Kidney (tissue), 14 donors: ENCODE measurements around the gene WHAMM. TPM values are rescaled to one million over a fixed set of nuclear protein-coding genes. Genes with fewer than 3 reads are reported as not detected.

ENCODE experiments used
- DNase-seq, 5 donors: peaks; one replicate each; pipeline ENCODE4 v3.0.0-alpha.2; 2013 to 2020
- FAIRE-seq: peaks from 2 replicates; lab custom pipeline; 2012; peaks lifted over from hg19 to GRCh38; lab: Jason Lieb, UNC
- H3K27ac ChIP-seq, 2 donors: one replicate each; pipeline ENCODE4 v1.7.0; 2013; ENCODE audit warnings: low read depth in 2 of 2, low read length in 2 of 2, inconsistent platforms in 1 of 2
- H3K27me3 ChIP-seq: one replicate; pipeline ENCODE4 v1.7.1; 2013; ENCODE audit warnings: low read length, inconsistent platforms; ENCODE audit not compliant: control insufficient read depth, insufficient read depth
- H3K36me3 ChIP-seq, 3 donors: one replicate each; pipeline versions ENCODE4 v1.7.0 to v1.7.1; 2013; ENCODE audit warnings: low read length in 3 of 3, control low read depth in 1 of 3, inconsistent platforms in 1 of 3; ENCODE audit not compliant: insufficient read depth in 3 of 3, control insufficient read depth in 2 of 3
- H3K4me1 ChIP-seq, 3 donors: one replicate each; pipeline versions ENCODE4 v1.7.0 to v1.7.1; 2013; ENCODE audit warnings: low read length in 3 of 3, inconsistent platforms in 1 of 3, low read depth in 1 of 3; ENCODE audit not compliant: control insufficient read depth in 2 of 3, insufficient read depth in 2 of 3
- H3K4me3 ChIP-seq, 3 donors: one replicate each; pipeline versions ENCODE4 v1.7.0 to v1.8.1; 2013; ENCODE audit warnings: low read length in 3 of 3, control low read depth in 1 of 3, inconsistent platforms in 1 of 3
- H3K9ac ChIP-seq, 3 donors: one replicate each; pipeline versions ENCODE4 v1.7.0 to v1.7.1; 2013; ENCODE audit warnings: low read length in 3 of 3, control low read depth in 1 of 3, inconsistent platforms in 1 of 3
- H3K9me3 ChIP-seq, 3 donors: one replicate each; pipeline versions ENCODE4 v1.7.0 to v1.7.1; 2013; ENCODE audit warnings: low read length in 3 of 3, control low read depth in 1 of 3, inconsistent platforms in 1 of 3; ENCODE audit not compliant: control insufficient read depth in 2 of 3, insufficient read depth in 1 of 3
- CTCF ChIP-seq: IDR thresholded peaks from 3 replicates; pipeline ENCODE4 v1.5.1; 2012; ENCODE audit warnings: mild to moderate bottlenecking, moderate library complexity, borderline replicate concordance; ENCODE audit not compliant: insufficient read depth; ENCODE audit errors: extremely low read depth
- intact Hi-C: fragments of 100-400 bp; cut with DNase I; formaldehyde crosslinking; loops from one replicate; pipeline ENCODE4 v1.11.1; 2022
- polyA plus RNA-seq: library from polyadenylated mRNA; stranded (reverse); fragments of 350-450 nt; fragmentation: Illumina TruSeq; extraction: RNeasy Lipid Tissue Mini Kit (QIAGEN cat#74804); gene quantifications from one replicate; pipeline ENCODE4 v1.2.3, GENCODE V29; 2014; ENCODE audit warnings: low read depth, low replicate concordance; ENCODE audit not compliant: insufficient read depth
- total RNA-seq: library from RNA; stranded (reverse); fragmentation: NEBNext Ultra II Directional; extraction: Animal tissue kit (Norgen Biotek cat#: 25700); gene quantifications from one replicate; pipeline ENCODE4 v1.2.1, GENCODE V29; 2021
- donor health status: control.
- donor health status: control.
- donor health status: control.
- donor health status: control.
- donor health status: control.
- donor health status: DM: yes; HTN: yes; CAD: no.
- donor health status: Normal renal cell carcinoma (clear cell type).

WHAMM gene
- total and polyA plus RNA-seq, 2 donors from 2014 or later = 4.0 to 13.8 TPM

GRCh38 chr15:82875411-82876003, 66.1 kb downstream of the WHAMM start:
- TF ChIP-seq CTCF = no peak
- Histone ChIP-seq H3K4me1 (no peaks in the 10 kb centered on the region), H3K9ac (no peak overlapping the region), H3K27me3 (no peaks in the 10 kb centered on the region), H3K4me3 (no peak overlapping the region), H3K36me3 (peaks cover 0 to 3% (median 0%) of the 10 kb centered on the region in 3 donors), H3K9me3 (no peaks in the 10 kb centered on the region), H3K27ac (no peak overlapping the region)
- intact Hi-C loops = no loop called here
- FAIRE-seq (no peak), DNase-seq (no peak)

- TF ChIP-seq CTCF = no peak
- FAIRE-seq (no peak), DNase-seq (no peak)
- Histone ChIP-seq H3K36me3 (peaks cover 0 to 1% (median 0%) of the 10 kb centered on the region in 3 donors), H3K9ac (no peak overlapping the region), H3K9me3 (no peaks in the 10 kb centered on the region), H3K27ac (no peak overlapping the region), H3K27me3 (no peaks in the 10 kb centered on the region), H3K4me3 (no peak overlapping the region), H3K4me1 (no peaks in the 10 kb centered on the region)
- intact Hi-C loops = no loop called here
Measured at GRCh38 chr15:82877825-82878224, 68.4 kb downstream of the WHAMM start.

- no peak overlapping the region for H3K27ac ChIP-seq
- H3K36me3 ChIP-seq = no peaks in the 10 kb centered on the region
- TF ChIP-seq CTCF = no peak
- intact Hi-C loops = no loop called here
- no peak overlapping the region for H3K4me3 ChIP-seq
- FAIRE-seq = no peak
- H3K27me3 ChIP-seq = no peaks in the 10 kb centered on the region
- no peaks in the 10 kb centered on the region for H3K4me1 ChIP-seq
- no peaks in the 10 kb centered on the region for H3K9me3 ChIP-seq
- DNase-seq = no peak
- H3K9ac ChIP-seq = no peak overlapping the region
Measured at GRCh38 chr15:82878325-82878724, 68.9 kb downstream of the WHAMM start.

- Histone ChIP-seq H3K4me1 (no peaks in the 10 kb centered on the region), H3K4me3 (no peak overlapping the region), H3K9me3 (no peaks in the 10 kb centered on the region), H3K27me3 (no peaks in the 10 kb centered on the region), H3K36me3 (no peaks in the 10 kb centered on the region), H3K27ac (no peak overlapping the region), H3K9ac (no peak overlapping the region)
- intact Hi-C loops = no loop called here
- DNase-seq (no peak), FAIRE-seq (no peak)
- no peak for TF ChIP-seq CTCF
Measured at GRCh38 chr15:82880704-82881103, 71.3 kb downstream of the WHAMM start.
